Stimulated activated CD8-positive, alpha-beta memory T cell treated with anti-CD3 and anti-CD28 coated beads, Interleukin-7, amount 100 ng/mL, for 1 hour (primary cell): ENCODE measurements around the gene NXNL1.
A peak's percentile ranks its signal among the peaks of the same experiment; 100 is the strongest.
"Not testable (repeated sequence)": the region's sequence is repeated elsewhere in the genome, so short reads cannot be mapped to it uniquely, and the experiment has no call there.

Source experiments
- DNase-seq, 2 donors: peaks; one replicate each; pipeline ENCODE4 v3.0.0-alpha.2; 2020; ENCODE audit warnings: low read depth in 2 of 2

Gene NXNL1

DNA sequence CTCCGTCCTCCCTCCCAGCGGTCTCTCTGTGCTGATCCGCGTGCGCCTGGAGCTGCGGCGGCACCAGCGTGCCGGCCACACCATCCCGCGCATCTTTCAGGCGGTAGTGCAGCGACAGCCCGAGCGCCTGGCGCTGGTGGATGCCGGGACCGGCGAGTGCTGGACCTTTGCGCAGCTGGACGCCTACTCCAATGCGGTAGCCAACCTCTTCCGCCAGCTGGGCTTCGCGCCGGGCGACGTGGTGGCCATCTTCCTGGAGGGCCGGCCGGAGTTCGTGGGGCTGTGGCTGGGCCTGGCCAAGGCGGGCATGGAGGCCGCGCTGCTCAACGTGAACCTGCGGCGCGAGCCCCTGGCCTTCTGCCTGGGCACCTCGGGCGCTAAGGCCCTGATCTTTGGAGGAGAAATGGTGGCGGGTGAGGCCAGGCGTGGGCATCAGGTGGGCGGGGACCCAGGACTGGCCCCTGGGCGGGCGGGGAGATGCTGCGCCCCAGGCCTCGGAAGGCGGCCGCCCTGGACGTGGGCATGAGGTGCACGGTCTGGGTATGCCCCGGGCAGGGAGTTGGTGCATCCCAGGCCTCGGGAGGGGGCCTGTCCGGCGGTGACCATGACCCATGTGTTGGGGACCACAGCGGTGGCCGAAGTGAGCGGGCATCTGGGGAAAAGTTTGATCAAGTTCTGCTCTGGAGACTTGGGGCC lies 26.0 kb upstream of the NXNL1 start:
- no peak for DNase-seq

GRCh38 chr19:17484520-17485185 lies 23.9 kb upstream of the NXNL1 start:
- no peak for DNase-seq

DNA sequence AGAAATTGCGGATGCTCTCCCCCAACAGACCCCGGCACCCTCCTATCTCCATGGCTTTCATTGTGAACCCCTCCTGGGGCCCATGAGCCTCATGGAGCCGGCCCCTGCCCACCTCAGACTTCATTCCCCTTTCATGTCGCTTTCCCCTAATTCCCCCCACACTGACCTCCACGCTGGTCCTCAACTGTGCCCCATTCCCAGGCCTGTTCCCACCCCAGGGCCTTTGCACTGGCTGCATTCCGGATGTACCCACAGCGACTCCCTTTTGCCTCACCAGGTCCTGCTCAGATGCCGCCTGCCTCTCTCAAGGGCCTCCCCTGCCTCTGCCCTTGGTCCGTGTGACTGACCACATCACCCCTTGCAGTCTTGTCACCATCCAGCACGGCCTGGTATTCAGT lies 22.9 kb upstream of the NXNL1 start:
- no peak for DNase-seq

DNA sequence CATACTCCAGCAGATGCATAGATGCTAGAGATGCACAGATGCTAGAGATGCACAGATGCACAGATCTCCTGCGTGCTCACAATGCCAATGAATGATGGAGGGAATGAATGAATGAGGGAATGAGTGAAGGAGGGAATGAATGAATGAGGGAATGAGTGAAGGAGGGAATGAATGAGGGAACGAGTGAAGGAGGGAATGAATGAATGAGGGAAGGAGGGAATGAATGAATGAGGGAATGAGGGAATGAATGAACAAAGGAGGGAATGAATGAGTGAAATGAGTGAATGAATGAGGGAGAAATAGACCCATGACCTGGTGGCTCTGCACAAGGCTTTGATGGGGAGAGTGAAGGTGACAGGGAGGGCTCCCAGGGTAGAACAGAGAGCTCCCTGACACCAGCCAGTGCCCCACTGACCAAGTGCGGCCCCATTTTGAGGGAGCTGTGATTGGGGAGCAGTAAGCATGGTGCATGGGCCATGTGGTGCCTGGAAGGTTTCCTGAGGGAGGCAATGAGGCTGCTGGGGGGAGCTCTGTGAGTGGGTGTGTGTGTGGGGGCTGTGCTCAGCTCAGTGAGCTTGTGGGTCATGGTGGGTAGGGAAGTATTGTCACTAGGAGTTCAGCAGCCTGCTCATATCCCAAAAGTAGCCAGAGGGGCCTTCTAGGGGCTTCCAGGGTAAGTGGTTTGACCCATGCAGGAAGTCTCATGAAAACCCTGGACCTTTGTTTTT lies 22.3 kb upstream of the NXNL1 start:
- no peak for DNase-seq

DNA sequence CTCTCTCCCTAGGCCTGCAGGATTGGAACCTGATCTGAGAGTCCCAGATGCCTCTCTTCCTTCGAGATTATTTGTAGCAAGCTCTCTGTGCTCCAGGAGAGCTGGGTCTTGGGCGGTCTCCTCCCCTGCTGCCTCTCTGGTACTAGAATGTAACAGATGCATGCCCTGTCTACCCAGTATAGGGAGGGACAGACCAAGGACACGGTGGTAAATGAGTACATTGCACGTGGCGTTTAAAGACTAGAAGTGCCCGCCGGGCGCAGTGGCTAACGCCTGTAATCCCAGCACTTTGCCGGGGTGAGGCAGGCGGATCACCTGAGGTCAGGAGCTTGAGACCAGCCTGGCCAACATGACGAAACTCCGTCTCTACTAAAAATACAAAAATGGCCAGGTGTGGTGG lies 21.3 kb upstream of the NXNL1 start:
- no peak for DNase-seq

DNA sequence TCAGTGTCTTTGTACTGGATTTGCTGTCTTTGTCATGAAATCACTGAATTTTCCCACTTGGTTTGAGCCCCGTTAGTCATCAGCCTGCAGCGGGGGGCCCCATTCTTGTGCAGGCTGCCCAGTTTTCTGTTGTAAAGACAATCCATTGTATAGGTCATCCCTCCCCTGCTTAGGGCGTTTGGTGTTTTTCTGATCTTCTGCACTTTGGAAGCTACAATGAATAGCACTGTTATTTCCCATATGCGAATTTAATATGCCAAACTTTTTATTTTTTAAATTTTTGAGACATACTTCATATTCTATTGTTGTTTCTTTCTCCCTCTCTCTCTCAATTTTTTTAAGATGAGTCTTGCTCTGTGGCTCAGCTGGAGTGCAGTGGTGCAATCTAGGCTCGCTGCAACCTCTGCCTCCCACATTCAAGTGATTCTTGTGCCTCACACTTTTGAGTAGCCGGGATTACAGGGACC lies 18.6 kb upstream of the NXNL1 start:
- no peak for DNase-seq

- DNase-seq = no peak
Measured at GRCh38 chr19:17475541-17476115, 14.9 kb upstream of the NXNL1 start.

GRCh38 chr19:17475011-17475540 lies 14.3 kb upstream of the NXNL1 start:
- not testable (repeated sequence) for DNase-seq

- DNase-seq = no peak
Measured at GRCh38 chr19:17473041-17473440, 12.3 kb upstream of the NXNL1 start.

GRCh38 chr19:17471410-17472125 lies 10.8 kb upstream of the NXNL1 start:
- no peak for DNase-seq

DNA sequence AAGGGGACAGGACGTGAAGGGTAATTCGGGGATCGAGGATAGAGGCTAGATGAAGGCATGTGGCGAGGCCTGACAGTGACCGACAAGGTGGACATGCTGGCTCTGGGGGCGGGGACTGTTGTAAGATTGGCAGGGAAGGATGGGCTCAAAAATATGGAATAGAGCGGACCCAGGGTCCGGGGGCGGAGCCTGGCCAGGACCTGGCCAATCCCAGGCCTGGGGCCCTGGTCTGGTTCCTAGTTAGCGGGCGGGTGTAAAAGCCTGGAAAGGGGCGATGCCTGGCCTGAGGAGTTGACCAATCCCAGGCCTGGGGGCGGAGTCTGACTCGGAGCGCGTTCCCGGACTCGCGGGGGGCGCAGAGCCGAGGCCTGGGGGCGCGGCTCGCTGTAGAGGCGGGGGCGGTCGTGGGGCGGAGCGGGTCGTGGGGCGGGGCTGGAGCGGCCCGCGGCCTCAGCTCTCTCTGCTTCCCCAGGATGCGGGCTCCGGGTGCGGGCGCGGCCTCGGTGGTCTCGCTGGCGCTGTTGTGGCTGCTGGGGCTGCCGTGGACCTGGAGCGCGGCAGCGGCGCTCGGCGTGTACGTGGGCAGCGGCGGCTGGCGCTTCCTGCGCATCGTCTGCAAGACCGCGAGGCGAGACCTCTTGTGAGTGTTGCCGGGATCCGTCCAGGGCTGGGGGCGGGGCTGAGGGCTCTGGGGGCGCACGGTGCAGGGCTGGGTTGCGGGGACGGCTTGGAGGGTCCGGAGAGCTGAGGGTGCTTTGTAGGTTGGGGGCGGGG lies 9.5 kb upstream of the NXNL1 start, which contains the start of gene SLC27A1:
TSS of gene SLC27A1 (plus strand) at position 457 of the 774 bp plus-strand sequence. CDS start at position 474, 17 bp downstream.
- DNase-seq = peak; percentile 75 to 76

- DNase-seq = peak; percentile 80 to 86
Measured at GRCh38 chr19:17469481-17470067, 8.8 kb upstream of the NXNL1 start.

DNA sequence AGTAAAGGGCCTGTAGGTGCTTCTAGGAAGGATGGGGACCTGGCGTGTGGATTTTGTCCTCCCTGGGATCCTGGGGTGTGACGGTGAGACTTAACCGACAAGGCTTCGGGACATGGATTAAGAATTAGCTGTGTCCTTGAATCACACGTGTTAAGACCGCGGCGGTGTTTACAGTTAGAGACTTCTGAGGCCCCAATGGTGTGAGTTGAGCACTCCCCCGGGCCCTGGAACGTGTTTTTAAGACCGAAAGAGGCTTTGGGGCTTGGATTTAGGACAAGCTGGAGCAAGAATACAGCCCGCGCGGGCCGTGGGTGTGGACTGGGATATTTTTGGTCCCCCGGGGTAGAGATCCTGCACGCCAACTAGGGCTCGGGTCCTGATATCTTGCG lies 8.4 kb upstream of the NXNL1 start:
- DNase-seq = no peak

- DNase-seq = no peak
Measured at GRCh38 chr19:17468302-17469091, 7.8 kb upstream of the NXNL1 start.

DNA sequence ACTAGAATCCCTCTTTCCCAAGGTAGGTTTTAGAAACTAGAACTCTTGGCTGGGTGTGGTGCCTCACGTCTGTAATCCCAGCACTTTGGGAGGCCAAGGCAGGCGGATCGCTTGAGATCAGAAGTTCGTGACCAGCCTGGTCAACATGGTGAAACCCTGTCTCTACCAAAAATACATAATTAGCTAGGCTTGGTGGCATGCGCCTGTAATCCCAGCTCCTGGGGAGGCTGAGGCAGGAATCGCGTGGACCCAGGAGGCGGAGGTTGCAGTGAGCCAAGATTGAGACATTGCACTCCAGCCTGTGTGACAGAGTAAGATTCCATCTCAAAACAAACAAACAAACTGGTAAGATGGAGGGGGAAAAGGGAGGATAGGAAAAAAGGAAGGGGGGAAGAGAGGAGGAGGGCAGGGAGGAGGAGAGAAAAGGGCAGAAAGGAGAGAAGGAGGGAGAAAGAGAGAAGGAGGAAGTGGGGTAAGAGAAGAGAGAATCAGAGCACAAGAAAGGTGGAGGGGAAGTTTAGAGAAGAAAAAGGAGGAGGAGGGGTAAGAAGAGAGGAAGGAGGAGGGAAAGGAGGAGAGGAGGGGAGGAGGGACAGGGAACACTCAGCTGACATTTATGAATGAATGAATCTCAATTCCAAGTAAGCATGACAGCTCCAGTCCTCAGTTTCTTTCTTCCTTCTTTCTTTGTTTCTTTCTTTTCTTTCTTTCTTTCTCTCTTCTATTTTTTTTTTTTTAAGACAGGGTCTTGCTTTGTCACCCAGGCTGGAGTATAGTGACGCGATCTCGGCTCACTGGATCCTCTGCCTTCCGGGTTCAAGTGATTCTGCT lies 7.0 kb upstream of the NXNL1 start:
- DNase-seq = no peak

DNA sequence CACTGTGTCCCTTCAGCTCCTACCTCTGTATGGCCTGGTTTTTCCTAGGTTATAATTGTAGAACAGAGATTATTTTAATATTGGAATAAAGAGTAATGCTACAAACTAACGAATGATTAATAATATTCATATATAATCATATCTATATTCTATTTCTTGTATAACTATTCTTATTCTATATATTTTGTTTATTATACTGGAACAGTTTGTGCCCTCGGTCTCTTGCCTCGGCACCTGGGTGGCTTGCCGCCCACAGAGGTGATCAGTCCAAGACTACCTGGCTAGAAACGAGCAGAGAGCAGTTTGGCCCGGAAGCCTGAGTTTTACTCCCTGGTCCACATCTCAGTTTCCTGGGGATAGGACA lies 5.7 kb upstream of the NXNL1 start:
- DNase-seq = no peak

GRCh38 chr19:17458970-17459369 lies 1.8 kb downstream of the NXNL1 start:
- DNase-seq = no peak

DNA sequence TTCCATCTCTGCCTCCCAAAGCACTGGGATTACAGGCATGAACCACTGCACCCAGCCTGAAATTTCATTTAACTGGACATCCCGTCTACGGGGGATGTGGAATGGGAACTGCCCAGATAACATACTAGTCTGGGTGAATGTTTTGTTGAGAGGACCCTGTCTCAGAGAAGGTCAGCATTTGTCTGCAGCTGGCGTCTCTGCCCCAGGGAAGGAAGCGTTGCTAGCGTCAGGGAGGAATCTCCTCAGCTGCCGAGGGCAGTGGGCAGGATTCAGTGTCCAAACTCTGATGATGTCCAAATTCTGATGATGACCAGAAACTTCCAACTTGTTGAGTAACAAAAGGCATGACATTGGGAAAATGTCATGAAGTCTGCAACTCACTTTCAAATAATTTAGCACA lies 3.1 kb downstream of the NXNL1 start:
- DNase-seq = no peak

- no peak for DNase-seq
Measured at GRCh38 chr19:17456127-17456526, 4.6 kb downstream of the NXNL1 start.
